IPS-18c (cell line): ENCODE results near the gene DCTN4.
A peak's percentile ranks its signal among the peaks of the same experiment; 100 is the strongest.

Experiments used
- H3K4me3 ChIP-seq: 2 replicates; pipeline ENCODE4 v1.7.0; 2013; ENCODE audit warnings: low read depth, mild to moderate bottlenecking, low read length, moderate library complexity; ENCODE audit not compliant: insufficient read depth
- H3K9me3 ChIP-seq: one replicate; pipeline ENCODE4 v1.6.1; 2013; ENCODE audit warnings: mild to moderate bottlenecking, low read length, moderate library complexity; ENCODE audit not compliant: control insufficient read depth, insufficient read depth

Gene DCTN4

GRCh38 chr5:150700594-150701377, 58.0 kb downstream of the DCTN4 start, which contains the start of gene RBM22:
Gene RBM22 (minus strand): TSS chr5:150701062. CDS start chr5:150700985, 77 bp downstream.
- Histone ChIP-seq H3K4me3 (peak within 1 kb of the TSS; percentile 99), H3K9me3 (peaks cover 6% of the 10 kb centered on the region)

GRCh38 chr5:150700246-150700593, 58.6 kb downstream of the DCTN4 start:
- peaks cover 6% of the 10 kb centered on the region for H3K9me3 ChIP-seq
- H3K4me3 ChIP-seq: peak overlapping the region; percentile 99

GRCh38 chr5:150694612-150695011, 64.2 kb downstream of the DCTN4 start:
- no peak overlapping the region for H3K4me3 ChIP-seq
- peaks cover 6% of the 10 kb centered on the region for H3K9me3 ChIP-seq

GRCh38 chr5:150692276-150692675, 66.5 kb downstream of the DCTN4 start:
- Histone ChIP-seq H3K4me3 (no peak overlapping the region), H3K9me3 (peaks cover 2% of the 10 kb centered on the region)

GRCh38 chr5:150690760-150691159, 68.1 kb downstream of the DCTN4 start:
- no peaks in the 10 kb centered on the region for H3K9me3 ChIP-seq
- no peak overlapping the region for H3K4me3 ChIP-seq

GRCh38 chr5:150689120-150689519, 69.7 kb downstream of the DCTN4 start:
- H3K4me3 ChIP-seq: no peak overlapping the region
- no peaks in the 10 kb centered on the region for H3K9me3 ChIP-seq

- H3K9me3 ChIP-seq: no peaks in the 10 kb centered on the region
- H3K4me3 ChIP-seq: no peak overlapping the region
These were observed 82.2 kb downstream of the DCTN4 start for GRCh38 chr5:150676578-150676977.

- Histone ChIP-seq H3K9me3 (no peaks in the 10 kb centered on the region), H3K4me3 (no peak overlapping the region)
These were observed 83.7 kb downstream of the DCTN4 start for GRCh38 chr5:150675069-150675468.

- Histone ChIP-seq H3K9me3 (no peaks in the 10 kb centered on the region), H3K4me3 (no peak overlapping the region)
These were observed 84.4 kb downstream of the DCTN4 start for GRCh38 chr5:150674341-150674821.

GRCh38 chr5:150672884-150673275, 85.9 kb downstream of the DCTN4 start:
- Histone ChIP-seq H3K9me3 (no peaks in the 10 kb centered on the region), H3K4me3 (peak overlapping the region; percentile 90)

GRCh38 chr5:150672237-150672883, 86.5 kb downstream of the DCTN4 start:
- H3K4me3 ChIP-seq: peak overlapping the region; percentile 90
- H3K9me3 ChIP-seq: no peaks in the 10 kb centered on the region

- Histone ChIP-seq H3K9me3 (no peaks in the 10 kb centered on the region), H3K4me3 (peak overlapping the region; percentile 90)
These were observed 87.1 kb downstream of the DCTN4 start for GRCh38 chr5:150671509-150672236.

GRCh38 chr5:150670948-150671310, 87.9 kb downstream of the DCTN4 start:
- H3K4me3 ChIP-seq: peak overlapping the region; percentile 90
- no peaks in the 10 kb centered on the region for H3K9me3 ChIP-seq

GRCh38 chr5:150670275-150670947, 88.4 kb downstream of the DCTN4 start:
- no peak overlapping the region; the same call in 1 of the 2 replicates for H3K4me3 ChIP-seq

GRCh38 chr5:150665044-150665443, 93.8 kb downstream of the DCTN4 start:
- H3K4me3 ChIP-seq: no peak overlapping the region
- H3K9me3 ChIP-seq: no peaks in the 10 kb centered on the region

More at GRCh38 chr5:150670275-150670947, 88.4 kb downstream of the DCTN4 start:
- no peaks in the 10 kb centered on the region for H3K9me3 ChIP-seq

- no peak overlapping the region for H3K4me3 ChIP-seq
- no peaks in the 10 kb centered on the region for H3K9me3 ChIP-seq
These were observed 94.9 kb downstream of the DCTN4 start for GRCh38 chr5:150663936-150664335.
